ENCODE data around the gene PXDN. TPM values are rescaled to one million over a fixed set of nuclear protein-coding genes. Genes with fewer than 3 reads are reported as not detected.

The PXDN gene
- total and polyA plus RNA-seq, 2 donors (not counting 3 experiments of a cell fraction or from before 2014, with no cell fraction given) = 231 to 308 TPM

GRCh38 chr2:1617425-1618021 is 126.8 kb downstream of the PXDN start:
- BruUV-seq (replicated peaks) = no TSS peak
- Histone ChIP-seq H3K4me1 (ENCODE audit: control insufficient read depth, extremely low read depth, insufficient read depth, low read length) (no peaks in the 10 kb centered on the region), H3K4me3 (replicated peaks in 1 of 3; ENCODE audit: insufficient read depth in 1 of 3, low read depth in 1 of 3, low read length in 3 of 3) (no peak overlapping the region), H3K27me3 (ENCODE audit: control insufficient read depth in 2 of 2, insufficient read depth in 2 of 2, low read length in 2 of 2) (peaks cover 3 to 4% of the 10 kb centered on the region in 2 experiments), H3K9me1 (replicated peaks; ENCODE audit: control insufficient read depth, extremely low read depth, insufficient read depth, low read length) (no peaks in the 10 kb centered on the region), H4K20me1 (replicated peaks; ENCODE audit: control insufficient read depth, extremely low read depth, insufficient read depth, low read length) (no peaks in the 10 kb centered on the region), H3K36me3 (ENCODE audit: control insufficient read depth in 2 of 2, extremely low read depth in 1 of 2, insufficient read depth in 2 of 2, low read length in 2 of 2) (no peaks in the 10 kb centered on the region), H3K9me3 (replicated peaks; ENCODE audit: control insufficient read depth, insufficient read depth, low read length) (no peaks in the 10 kb centered on the region), H3K27ac (ENCODE audit: insufficient read depth, low read depth, low read length) (no peak overlapping the region), H3K4me2 (ENCODE audit: insufficient read depth, low read length) (no peak overlapping the region), H3K9ac (replicated peaks; ENCODE audit: extremely low read depth, insufficient read depth, low read length) (no peak overlapping the region), H3K79me2 (ENCODE audit: control insufficient read depth, insufficient read depth, low read length) (no peaks in the 10 kb centered on the region), H2AFZ (ENCODE audit: low read depth, low read length) (no peak overlapping the region)
- DNase-seq (ENCODE audit: low read depth, low spot score) = no peak
- TF ChIP-seq FOS (IDR thresholded peaks at IDR 0.05; ENCODE audit: borderline replicate concordance, insufficient read depth, low read length) (no peak), MAX (IDR thresholded peaks at IDR 0.05; ENCODE audit: insufficient read depth, insufficient read length) (no peak), EZH2 (IDR thresholded peaks at IDR 0.05; ENCODE audit: borderline replicate concordance, low read depth, low read length, severe bottlenecking) (no peak), MYC (IDR thresholded peaks at IDR 0.05; ENCODE audit: low read depth, low read length) (no peak), GATA2 (IDR thresholded peaks at IDR 0.05; ENCODE audit: insufficient read depth, insufficient read length, low read depth, low read length) (no peak), JUN (IDR thresholded peaks at IDR 0.05; ENCODE audit: borderline replicate concordance, insufficient read depth, insufficient read length, low read depth) (no peak), POLR2AphosphoS5 (IDR thresholded peaks at IDR 0.05; ENCODE audit: insufficient read depth, low read depth, low read length) (no peak), CTCF (IDR thresholded peaks at IDR 0.05; ENCODE audit: extremely low read depth in 1 of 2, insufficient read depth in 1 of 2, low read depth in 1 of 2, low read length in 2 of 2) (no peak), POLR2A (IDR thresholded peaks at IDR 0.05; ENCODE audit: low read depth, low read length) (no peak)
- ChIA-PET CTCF (no interaction called here), POLR2A (no interaction called here)
- FAIRE-seq = no peak
- intact Hi-C loops (cut with micrococcal nuclease) (no loop called here), dilution Hi-C loops (cut with MboI; ENCODE audit: extremely low pct_ligation_motif_present, low sequenced_read_pairs) (no loop called here)
